ENCODE results near the gene MT1F.
"Not testable (repeated sequence)": the region's sequence is repeated elsewhere in the genome, so short reads cannot be mapped to it uniquely, and the experiment has no call there.

Gene MT1F

DNA sequence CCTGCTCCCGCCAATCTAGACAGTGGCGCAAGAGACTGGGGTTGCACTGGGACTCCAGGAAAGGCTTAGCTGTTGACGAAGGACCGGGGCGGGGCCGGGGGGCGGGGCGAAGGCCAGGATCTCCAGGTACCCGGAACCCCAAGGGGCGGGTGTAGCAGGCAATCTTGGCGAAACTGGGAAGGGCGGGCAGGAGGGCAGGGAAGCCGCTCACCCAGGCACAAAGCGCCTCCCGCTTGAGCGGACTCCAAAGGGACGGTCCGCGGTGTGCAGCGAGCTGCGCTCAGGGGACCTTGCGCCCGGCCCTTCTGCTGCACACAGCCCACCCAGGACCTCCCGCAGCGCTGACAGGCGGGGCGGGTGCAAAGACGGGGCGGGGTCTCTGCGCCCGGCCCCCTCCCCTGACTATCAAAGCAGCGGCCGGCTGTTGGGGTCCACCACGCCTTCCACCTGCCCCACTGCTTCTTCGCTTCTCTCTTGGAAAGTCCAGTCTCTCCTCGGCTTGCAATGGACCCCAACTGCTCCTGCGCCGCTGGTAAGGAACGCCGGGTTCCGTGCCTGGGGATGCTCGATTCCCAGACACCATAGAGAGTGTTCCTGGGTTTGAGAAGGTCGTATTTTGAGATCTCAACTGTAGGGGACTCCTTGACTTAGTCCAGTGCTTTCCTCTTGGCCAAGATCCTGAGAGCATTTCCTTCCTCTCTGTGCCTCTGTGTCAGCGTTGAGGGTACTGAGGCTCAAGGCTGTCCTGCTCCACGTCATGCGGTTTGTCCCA lies at the start of gene MT1F:
TSS of gene MT1F (plus strand) at position 405 of the 772 bp plus-strand sequence. CDS start at position 505, 100 bp downstream.
- in situ Hi-C loops (cut with MboI; ENCODE audit: low pct_unique_long_range_greater_than_20kb, low sequenced_read_pairs): no loop called here
- peak; percentile 86 for DNase-seq

- DNase-seq: peak; percentile 97
- in situ Hi-C loops (cut with MboI; ENCODE audit: low pct_unique_long_range_greater_than_20kb, low sequenced_read_pairs): no loop called here
Observed at GRCh38 chr16:56608043-56608875, 49.5 kb upstream of the MT1F start, which contains the start of gene MT2A. Gene MT2A (plus strand): TSS chr16:56608584. CDS start chr16:56608656, 72 bp downstream.

DNA sequence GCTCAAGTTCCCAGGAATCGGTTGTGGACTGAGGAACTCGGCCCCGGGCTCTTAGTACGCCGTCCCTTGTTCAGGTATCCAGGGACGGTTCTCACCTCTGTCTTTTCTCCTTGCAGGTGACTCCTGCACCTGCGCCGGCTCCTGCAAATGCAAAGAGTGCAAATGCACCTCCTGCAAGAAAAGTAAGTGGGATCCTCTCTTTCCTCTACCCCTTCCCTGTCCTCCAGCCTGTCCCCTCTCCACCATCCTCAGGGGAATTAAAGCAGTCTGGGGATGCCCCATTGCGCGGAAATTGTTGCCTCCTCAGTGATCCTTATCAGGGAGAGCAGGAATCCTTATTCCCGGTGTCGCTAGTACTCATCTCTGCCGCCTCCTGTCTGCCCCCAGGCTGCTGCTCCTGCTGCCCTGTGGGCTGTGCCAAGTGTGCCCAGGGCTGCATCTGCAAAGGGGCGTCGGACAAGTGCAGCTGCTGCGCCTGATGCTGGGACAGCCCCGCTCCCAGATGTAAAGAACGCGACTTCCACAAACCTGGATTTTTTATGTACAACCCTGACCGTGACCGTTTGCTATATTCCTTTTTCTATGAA lies 48.8 kb upstream of the MT1F start:
- no peak for DNase-seq
- in situ Hi-C loops (cut with MboI; ENCODE audit: low pct_unique_long_range_greater_than_20kb, low sequenced_read_pairs): no loop called here

GRCh38 chr16:56609463-56609921 lies 48.3 kb upstream of the MT1F start:
- DNase-seq: peak; percentile 85
- in situ Hi-C loops (cut with MboI; ENCODE audit: low pct_unique_long_range_greater_than_20kb, low sequenced_read_pairs): no loop called here

DNA sequence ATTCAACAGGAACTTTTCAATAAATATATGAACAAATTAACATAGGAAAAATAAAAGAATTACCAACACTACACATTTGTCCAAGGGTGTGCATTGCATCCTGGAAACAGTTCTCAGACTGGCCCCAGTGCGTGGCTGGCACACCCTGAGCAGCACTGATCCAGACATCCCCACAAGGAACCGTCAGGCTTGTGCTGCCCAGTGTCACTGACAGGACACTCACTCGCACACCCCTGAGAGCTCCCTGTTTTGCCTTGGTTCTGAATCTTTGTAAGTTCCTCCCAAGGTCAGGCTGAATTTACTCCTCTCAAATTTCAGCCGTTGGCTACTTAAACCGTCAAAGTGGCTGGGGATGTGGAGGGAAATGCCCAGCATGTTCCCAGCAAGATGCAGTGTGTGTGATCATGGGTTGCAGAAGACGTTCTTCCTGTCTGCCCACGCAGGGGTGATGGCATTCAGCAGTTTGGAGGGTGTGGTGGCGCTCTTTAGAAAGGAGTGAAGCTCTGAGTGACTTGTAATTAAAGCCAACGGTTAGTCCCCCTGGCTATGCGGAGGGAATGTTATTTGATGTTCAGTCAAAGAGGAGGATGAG lies 47.6 kb upstream of the MT1F start:
- in situ Hi-C loops (cut with MboI; ENCODE audit: low pct_unique_long_range_greater_than_20kb, low sequenced_read_pairs): no loop called here
- DNase-seq: peak; percentile 79

- in situ Hi-C loops (cut with MboI; ENCODE audit: low pct_unique_long_range_greater_than_20kb, low sequenced_read_pairs): no loop called here
- no peak for DNase-seq
Observed at GRCh38 chr16:56610609-56611111, 47.1 kb upstream of the MT1F start.

DNA sequence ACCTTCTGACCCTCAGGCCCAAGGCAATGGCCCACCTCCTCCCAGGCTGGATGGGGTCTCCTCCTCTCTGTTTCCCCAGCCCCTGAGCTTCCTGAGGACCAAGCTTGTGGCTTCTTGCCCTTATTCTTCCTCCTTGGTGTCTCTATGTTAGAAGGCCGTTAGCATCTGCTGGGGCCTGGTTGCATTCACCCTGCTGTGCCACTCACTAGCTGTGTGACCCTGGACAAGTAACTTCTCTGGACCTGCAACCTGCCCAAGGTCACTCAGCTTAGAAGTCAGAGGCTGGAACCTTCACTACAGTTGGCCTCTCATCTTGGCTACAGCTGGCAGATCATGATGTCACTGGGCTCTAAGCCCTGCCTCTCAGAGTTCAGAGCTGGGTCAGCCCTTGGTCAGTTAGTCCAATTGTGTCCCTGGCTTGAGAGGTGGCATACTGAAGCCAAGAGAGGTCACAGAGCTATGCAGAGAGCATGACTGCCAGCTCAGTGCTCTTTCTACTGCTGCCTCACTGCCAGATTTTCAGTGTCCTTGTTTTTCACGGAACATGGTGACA lies 46.4 kb upstream of the MT1F start:
- in situ Hi-C loops (cut with MboI; ENCODE audit: low pct_unique_long_range_greater_than_20kb, low sequenced_read_pairs): no loop called here
- no peak for DNase-seq

GRCh38 chr16:56613706-56614105 lies 44.1 kb upstream of the MT1F start:
- in situ Hi-C loops (cut with MboI; ENCODE audit: low pct_unique_long_range_greater_than_20kb, low sequenced_read_pairs): no loop called here
- no peak for DNase-seq

- in situ Hi-C loops (cut with MboI; ENCODE audit: low pct_unique_long_range_greater_than_20kb, low sequenced_read_pairs): no loop called here
- no peak for DNase-seq
Observed at GRCh38 chr16:56614549-56614991, 43.2 kb upstream of the MT1F start.

DNA sequence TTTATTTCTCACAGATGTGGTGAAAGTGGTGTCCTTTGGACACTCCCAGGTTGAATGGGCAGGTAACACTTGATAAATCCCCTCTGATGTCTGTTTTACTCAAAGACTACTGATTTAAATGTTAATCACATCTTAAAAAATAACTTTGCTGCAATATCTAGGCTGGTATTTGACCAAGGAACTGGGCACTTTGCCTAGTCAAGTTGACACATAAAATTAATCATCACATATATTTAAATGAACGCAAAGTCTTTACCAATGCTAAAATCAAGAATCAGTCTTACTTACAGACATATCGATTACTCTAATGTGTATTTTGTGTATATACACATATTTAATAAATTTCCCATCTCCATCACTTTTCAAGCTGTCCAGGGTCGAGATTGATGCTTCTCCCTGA lies 42.4 kb upstream of the MT1F start:
- no peak for DNase-seq
- in situ Hi-C loops (cut with MboI; ENCODE audit: low pct_unique_long_range_greater_than_20kb, low sequenced_read_pairs): no loop called here

DNA sequence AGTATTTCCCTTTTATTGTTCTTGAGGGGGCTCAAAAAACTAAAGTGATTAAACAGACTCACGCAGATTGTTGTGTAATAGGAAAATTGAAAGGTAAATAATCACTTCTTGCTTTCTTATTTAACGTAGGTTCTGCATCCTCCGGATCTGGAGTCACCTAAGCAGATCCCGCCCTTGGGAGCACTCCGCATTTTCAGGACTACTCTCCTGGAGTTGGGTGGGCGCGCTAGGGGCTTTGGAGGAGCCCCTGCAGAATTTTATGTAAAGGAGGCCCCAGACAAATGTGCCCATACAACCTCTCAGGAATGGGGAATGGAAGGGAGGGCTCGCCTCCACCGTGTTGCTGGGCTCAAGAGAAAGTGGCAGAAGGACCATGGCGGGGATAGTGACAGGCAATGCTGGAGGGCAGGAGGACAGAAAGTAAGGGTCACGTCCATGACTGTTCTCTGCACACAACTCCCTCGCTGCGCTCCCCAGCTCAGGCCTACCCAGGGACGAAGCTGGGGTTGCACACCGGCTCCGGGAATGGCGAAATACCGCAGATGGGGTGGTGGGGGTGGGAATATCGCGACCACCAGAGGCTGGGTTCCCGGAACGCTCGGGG lies 41.0 kb upstream of the MT1F start:
- no peak for DNase-seq
- in situ Hi-C loops (cut with MboI; ENCODE audit: low pct_unique_long_range_greater_than_20kb, low sequenced_read_pairs): no loop called here

DNA sequence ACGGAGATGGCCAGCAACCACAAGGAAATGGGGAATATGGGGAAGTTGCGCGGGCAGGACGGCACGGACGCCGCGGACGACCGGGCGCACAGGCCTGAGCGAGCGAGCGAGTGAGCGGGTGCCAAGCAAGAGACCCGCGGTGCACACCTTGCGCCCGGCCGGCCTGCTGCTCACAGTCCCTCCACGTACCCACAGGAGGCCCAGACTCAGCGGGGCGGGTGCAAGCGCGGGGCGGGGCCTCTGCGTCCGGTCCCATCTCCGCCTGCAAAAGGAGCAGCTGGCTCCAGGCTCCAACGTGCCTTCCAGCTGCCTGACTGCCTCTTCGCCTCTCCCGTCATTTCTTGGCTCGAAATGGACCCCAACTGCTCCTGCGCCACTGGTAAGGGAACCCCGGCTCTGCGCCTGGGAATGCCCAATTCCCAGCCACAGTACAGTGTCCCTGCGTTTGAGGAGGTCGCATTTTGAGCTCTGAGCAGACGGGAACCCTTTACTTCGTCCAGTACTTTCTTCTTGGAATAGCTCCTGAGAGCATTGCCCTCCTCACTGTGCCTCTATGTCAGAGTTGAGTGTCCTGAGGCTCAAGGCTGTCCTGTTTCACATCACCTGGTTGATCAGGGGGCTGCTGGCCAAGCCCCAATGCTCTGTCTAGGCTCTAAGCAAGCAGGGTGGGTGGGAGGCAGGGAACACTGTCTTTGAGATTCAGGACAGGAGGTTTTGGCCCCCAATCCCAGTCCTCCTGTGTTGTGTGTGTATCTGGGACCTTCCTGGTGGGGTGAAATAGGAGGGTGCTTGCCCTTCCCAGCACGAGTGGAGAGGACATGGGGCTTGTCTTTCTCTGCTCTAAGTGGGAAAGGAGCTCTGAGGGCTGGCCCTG lies 40.3 kb upstream of the MT1F start:
- DNase-seq: no peak
- in situ Hi-C loops (cut with MboI; ENCODE audit: low pct_unique_long_range_greater_than_20kb, low sequenced_read_pairs): no loop called here

GRCh38 chr16:56618138-56618537 lies 39.6 kb upstream of the MT1F start:
- in situ Hi-C loops (cut with MboI; ENCODE audit: low pct_unique_long_range_greater_than_20kb, low sequenced_read_pairs): no loop called here

DNA sequence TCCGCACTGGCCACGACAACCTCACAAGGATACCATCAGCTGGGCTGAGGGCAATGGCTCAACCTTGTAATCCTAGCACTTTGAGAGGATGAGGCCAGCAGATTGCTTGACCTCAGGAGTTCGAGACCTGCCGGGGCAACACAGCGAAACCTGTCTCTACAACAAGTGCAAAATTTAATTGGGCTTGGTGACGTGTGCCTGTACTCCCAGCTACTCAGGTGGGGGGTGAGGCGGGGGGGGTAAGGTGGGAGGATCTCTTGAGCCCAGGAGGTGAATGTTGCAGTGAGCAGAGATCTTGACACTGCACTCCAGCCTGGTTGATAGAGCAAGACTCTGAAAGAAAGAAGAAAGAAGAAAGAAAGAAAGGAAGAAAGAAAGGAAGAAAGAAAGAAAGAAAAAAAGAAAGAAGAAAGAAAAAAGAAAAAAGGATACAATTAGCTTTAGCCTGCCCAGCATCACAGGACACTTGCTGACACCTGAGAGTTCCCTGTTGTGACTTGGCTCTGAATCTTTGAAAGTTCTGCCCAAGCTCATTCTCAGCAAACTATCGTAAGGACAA lies 37.3 kb upstream of the MT1F start:
- in situ Hi-C loops (cut with MboI; ENCODE audit: low pct_unique_long_range_greater_than_20kb, low sequenced_read_pairs): no loop called here
- DNase-seq: no peak

More at GRCh38 chr16:56618138-56618537, 39.6 kb upstream of the MT1F start:
- DNase-seq: no peak

GRCh38 chr16:56621665-56622445 lies 35.9 kb upstream of the MT1F start:
- in situ Hi-C loops (cut with MboI; ENCODE audit: low pct_unique_long_range_greater_than_20kb, low sequenced_read_pairs); DNase-seq: not testable (repeated sequence)

GRCh38 chr16:56623184-56623583 lies 34.6 kb upstream of the MT1F start:
- DNase-seq; in situ Hi-C loops (cut with MboI; ENCODE audit: low pct_unique_long_range_greater_than_20kb, low sequenced_read_pairs): not testable (repeated sequence)

- in situ Hi-C loops (cut with MboI; ENCODE audit: low pct_unique_long_range_greater_than_20kb, low sequenced_read_pairs): no loop called here
- DNase-seq: no peak
Observed at GRCh38 chr16:56623637-56624036, 34.1 kb upstream of the MT1F start.
